Measurements from ENCODE around the gene PLA2G4E. TPM values are rescaled to one million over a fixed set of nuclear protein-coding genes. Genes with fewer than 3 reads are reported as not detected.
A peak's percentile ranks its signal among the peaks of the same experiment; 100 is the strongest.

PLA2G4E gene
- total and polyA plus RNA-seq, 8 donors = 0.06 to 1.2 (median 0.09) TPM

- DNase-seq (no peak), ATAC-seq (no peak)
- Histone ChIP-seq H3K36me3 (no peaks in the 10 kb centered on the region), H3K4me3 (no peak overlapping the region), H3K27ac (no peak overlapping the region), H3K27me3 (peaks cover 0 to 7% of the 10 kb centered on the region in 2 donors), H3K9me3 (no peaks in the 10 kb centered on the region), H3K4me1 (peaks cover 5 to 28% of the 10 kb centered on the region in 2 donors)
- TF ChIP-seq CTCF (IDR thresholded peaks at IDR 0.05) = no peak
- intact Hi-C loops (cut with DNase I) = loop anchor here in 1 of 2 donors (5.0 kb wide), 1 partner anchor 71 kb away; no protein-coding TSS in a partner anchor
These were observed 37.9 kb upstream of the PLA2G4E start for GRCh38 chr15:42058791-42059190.

- no peak overlapping the region for H3K4me3 ChIP-seq
These were observed 37.2 kb upstream of the PLA2G4E start for GRCh38 chr15:42057799-42058646.

GRCh38 chr15:42056934-42057798, 36.3 kb upstream of the PLA2G4E start:
- H3K9me3 ChIP-seq = no peaks in the 10 kb centered on the region
- H3K4me1 ChIP-seq = peaks cover 5 to 28% of the 10 kb centered on the region in 2 donors
- peak; percentile 41 to 46 for TF ChIP-seq CTCF (IDR thresholded peaks at IDR 0.05)
- H3K27me3 ChIP-seq = peaks cover 0 to 7% of the 10 kb centered on the region in 2 donors
- intact Hi-C loops (cut with DNase I) = loop anchor here in 1 of 2 donors (5.0 kb wide), 1 partner anchor 70 kb away; no protein-coding TSS in a partner anchor
- no peaks in the 10 kb centered on the region for H3K36me3 ChIP-seq
- peak overlapping the region; percentile 74 to 87 for H3K27ac ChIP-seq
- ATAC-seq (peak; percentile 84), DNase-seq (peak; percentile 56 to 89 (median 85))
- H3K4me3 ChIP-seq = peak overlapping the region; percentile 6 to 19

More at GRCh38 chr15:42057799-42058646, 37.2 kb upstream of the PLA2G4E start:
- Histone ChIP-seq H3K9me3 (no peaks in the 10 kb centered on the region), H3K27ac (peak overlapping the region; percentile 74 to 87), H3K27me3 (peaks cover 0 to 7% of the 10 kb centered on the region in 2 donors), H3K4me1 (peaks cover 5 to 28% of the 10 kb centered on the region in 2 donors), H3K36me3 (no peaks in the 10 kb centered on the region)
- intact Hi-C loops (cut with DNase I) = loop anchor here in 1 of 2 donors (5.0 kb wide), 1 partner anchor 71 kb away; no protein-coding TSS in a partner anchor
- DNase-seq (no peak), ATAC-seq (peak; percentile 21)
- TF ChIP-seq CTCF (IDR thresholded peaks at IDR 0.05) = no peak

GRCh38 chr15:42053914-42054313, 33.1 kb upstream of the PLA2G4E start:
- no peaks in the 10 kb centered on the region for H3K36me3 ChIP-seq
- peaks cover 5 to 19% of the 10 kb centered on the region in 2 donors for H3K4me1 ChIP-seq
- intact Hi-C loops (cut with DNase I) = no loop called here
- DNase-seq = peak in 1 of 4 donors; percentile 38
- no peak for TF ChIP-seq CTCF (IDR thresholded peaks at IDR 0.05)
- H3K27me3 ChIP-seq = peaks cover 0 to 7% of the 10 kb centered on the region in 2 donors
- ATAC-seq = peak; percentile 51
- no peak overlapping the region for H3K4me3 ChIP-seq
- H3K27ac ChIP-seq = peak overlapping the region in 1 of 2 donors; percentile 14
- no peaks in the 10 kb centered on the region for H3K9me3 ChIP-seq
